GM03348 (cell line): ENCODE measurements around the gene C2CD4C.
"Not testable (repeated sequence)": the region's sequence is repeated elsewhere in the genome, so short reads cannot be mapped to it uniquely, and the experiment has no call there.

Source experiments
- DNase-seq: peaks from one replicate; pipeline ENCODE4 v3.0.0; 2012; ENCODE audit warnings: low spot score

Gene C2CD4C

DNA sequence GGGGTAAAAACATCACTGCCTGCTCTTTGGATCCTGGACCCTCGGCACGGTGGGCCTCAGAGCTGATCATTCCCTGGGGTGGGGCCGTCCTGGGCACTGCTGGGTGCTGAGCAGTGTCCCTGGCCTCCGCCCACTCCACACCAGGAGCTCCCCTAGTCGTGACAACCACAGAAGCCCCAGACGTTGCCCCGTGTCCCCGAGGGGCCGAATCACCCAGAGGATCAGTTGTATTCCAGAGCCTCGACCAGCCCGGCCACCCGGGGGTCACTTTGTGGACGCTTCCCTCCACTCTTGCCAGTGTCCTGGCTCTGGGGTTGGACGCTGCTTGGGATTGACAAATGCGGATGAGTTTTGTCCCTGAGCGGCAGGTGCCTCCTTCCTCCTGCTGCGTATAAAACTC lies 10.2 kb downstream of the C2CD4C start:
- DNase-seq = no peak

DNA sequence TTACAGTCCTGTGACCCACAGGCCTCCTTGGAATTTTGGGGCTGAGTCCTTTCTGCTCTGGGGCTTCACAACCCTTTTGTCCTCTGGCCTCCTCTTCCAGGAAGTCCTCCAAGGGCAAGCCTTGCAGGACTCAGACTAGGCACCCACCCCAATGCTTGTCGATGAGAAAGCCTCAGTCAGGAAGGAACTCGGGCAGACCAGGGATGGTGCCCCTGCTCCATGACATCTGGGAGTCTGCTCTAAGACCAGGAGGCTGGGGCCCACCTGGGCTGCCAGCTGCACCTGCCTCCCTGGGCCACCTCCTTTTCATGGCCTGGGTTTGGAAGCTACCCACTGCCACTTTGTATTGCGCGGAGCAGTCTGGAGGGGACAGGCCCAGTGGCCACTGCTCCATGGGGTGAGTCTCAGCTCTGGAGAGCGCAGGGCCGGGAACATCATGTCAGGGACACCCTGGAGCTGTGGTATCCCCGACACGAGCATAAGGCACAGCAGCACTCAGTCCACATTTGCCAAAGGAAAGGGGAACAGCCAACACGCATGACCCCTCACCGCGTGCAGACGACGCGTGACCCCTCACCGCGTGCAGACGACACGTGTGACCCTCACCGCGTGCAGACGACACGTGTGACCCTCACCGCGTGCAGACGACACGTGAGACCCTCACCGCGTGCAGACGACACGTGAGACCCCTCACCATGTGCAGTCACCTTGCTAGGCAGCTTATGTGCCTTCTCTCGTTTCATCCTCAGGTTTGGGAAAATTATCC lies 10.8 kb downstream of the C2CD4C start:
- no peak for DNase-seq

DNA sequence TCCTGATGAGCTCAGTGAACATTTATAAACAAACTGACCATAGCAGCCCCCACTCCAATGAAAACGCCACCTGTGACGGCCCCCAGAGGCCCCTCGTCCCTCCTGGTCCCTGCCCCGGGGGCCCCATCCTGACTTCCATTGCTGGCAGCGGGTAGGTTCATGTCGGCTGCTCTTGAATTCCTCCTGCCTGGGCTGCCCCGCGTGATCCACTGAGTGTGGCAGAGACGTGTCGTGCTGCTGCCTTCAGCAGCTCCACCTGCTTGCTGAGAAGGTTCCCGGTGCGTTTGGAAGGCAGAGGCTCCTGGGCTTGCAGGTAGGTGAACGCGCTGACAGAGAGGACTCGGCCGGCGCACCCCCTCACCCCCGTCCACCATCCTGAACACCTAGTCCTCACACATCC lies 11.6 kb downstream of the C2CD4C start:
- DNase-seq = no peak

DNA sequence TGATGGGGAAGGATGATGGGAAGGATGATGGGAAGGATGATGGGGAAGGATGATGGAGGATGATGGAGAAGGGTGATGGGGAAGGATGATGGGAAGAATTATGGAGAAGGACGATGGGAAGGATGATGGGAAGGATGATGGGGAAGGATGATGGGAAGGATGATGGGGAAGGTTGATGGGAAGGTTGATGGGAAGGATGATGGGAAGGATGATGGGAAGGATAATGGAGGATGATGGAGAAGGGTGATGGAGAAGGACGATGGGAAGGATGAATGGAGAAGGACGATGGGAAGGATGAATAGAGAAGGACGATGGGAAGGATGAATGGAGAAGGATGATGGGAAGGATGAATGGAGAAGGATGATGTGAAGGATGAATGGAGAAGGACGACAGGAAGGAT lies 13.5 kb downstream of the C2CD4C start:
- no peak for DNase-seq

DNA sequence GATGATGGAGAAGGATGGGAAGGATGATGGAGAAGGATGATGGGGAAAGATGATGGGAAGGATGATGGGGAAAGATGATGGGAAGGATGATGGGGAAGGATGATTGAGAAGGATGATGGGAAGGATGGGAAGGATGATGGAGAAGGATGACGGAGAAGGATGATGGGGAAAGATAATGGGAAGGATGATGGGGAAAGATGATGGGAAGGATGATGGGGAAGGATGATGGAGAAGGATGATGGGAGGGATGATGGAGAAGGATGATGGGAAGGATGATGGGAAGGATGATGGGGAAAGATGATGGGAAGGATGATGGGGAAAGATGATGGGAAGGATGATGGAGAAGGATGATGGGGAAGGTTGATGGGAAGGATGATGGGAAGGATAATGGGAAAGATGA lies 14.1 kb downstream of the C2CD4C start:
- not testable (repeated sequence) for DNase-seq

DNA sequence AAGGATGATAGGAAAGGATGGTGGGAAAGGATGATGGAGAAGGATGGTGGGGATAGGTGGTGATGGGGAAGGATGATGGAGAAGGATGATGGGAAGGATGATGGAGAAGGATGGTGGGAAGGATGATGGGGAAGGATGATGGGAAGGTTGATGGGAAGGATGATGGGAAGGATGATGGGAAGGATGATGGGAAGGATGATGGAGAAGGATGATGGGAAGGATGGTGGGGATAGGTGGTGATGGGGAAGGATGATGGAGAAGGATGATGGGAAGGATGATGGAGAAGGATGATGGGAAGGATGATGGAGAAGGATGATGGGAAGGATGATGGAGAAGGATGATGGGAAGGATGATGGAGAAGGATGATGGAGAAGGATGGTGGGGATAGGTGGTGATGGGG lies 15.4 kb downstream of the C2CD4C start:
- DNase-seq = not testable (repeated sequence)

DNA sequence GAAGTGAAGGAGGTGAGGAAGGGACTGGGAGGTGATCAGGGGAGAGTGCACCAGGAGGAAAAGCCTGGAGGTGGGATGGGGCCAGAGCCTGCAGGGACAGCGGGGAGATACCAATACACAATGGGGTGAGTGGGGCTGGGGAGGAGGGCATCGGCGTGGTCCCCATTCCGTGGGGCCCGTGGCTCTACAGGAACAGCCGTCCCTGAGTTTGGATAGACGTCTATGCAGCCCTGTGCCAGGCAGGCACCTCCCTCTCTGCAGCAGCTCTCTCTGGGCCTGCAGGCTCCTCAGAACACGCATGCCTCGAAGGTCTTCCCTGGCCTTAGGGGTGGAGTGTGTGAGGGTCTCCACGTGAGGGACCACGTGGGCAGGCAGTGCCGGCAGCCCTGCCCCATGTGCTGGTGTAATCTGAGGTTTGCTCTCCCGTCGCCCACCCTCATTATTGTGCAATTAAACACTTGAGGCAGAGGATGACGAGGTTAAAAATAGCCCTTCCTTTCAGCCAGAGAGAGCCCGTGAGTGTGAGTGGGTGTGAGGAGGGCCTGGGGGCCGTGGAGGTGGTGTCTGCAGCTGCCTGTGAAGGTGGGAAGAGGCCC lies 16.5 kb downstream of the C2CD4C start:
- no peak for DNase-seq

DNA sequence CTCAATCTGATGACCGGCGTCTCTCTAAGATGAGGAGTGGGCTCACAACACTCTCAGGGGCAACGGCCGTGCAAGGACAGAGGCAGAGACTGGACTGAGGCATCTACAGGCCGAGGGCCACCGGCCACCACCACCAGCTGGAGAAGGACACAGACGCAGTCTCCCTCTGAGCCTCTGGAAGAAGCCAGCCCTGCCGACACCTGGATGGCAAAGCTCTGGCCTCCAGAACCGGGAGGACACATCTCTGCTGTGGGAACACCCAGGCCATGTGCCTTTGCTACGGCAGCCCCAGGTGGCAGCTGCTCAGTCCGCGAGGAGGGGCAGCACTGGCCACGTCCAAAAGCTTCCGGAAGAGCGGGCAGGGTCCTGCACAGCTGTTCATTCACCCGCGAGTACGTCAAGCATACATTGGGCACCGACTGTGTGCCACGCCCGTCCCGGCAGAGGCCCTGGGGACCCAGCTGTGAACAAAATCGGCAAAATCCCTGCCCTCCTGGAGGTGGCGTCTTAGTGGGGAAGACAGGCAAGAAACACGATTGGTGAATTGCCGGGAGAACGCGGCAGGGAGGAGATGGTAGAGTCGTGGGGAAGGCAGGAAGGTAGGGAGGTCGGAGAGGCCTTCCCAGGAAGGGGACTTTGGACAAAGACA lies 17.1 kb downstream of the C2CD4C start:
- no peak for DNase-seq

DNA sequence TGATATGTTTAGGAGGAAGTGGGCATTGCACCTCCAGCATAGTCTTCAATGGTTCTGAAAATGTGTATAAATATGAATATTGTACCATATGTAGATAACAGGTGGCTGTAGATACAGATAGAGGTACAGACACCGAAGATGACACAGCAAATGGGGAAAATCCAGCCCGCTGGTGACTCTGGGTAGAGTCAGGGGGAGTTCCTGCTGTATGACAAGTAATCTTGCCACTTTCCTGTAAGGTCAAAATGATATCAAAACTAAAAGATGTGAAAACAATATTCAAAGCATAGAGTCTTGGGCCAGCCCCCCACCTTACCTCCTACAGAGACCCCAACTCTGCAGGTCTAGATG lies 17.8 kb downstream of the C2CD4C start:
- no peak for DNase-seq

DNA sequence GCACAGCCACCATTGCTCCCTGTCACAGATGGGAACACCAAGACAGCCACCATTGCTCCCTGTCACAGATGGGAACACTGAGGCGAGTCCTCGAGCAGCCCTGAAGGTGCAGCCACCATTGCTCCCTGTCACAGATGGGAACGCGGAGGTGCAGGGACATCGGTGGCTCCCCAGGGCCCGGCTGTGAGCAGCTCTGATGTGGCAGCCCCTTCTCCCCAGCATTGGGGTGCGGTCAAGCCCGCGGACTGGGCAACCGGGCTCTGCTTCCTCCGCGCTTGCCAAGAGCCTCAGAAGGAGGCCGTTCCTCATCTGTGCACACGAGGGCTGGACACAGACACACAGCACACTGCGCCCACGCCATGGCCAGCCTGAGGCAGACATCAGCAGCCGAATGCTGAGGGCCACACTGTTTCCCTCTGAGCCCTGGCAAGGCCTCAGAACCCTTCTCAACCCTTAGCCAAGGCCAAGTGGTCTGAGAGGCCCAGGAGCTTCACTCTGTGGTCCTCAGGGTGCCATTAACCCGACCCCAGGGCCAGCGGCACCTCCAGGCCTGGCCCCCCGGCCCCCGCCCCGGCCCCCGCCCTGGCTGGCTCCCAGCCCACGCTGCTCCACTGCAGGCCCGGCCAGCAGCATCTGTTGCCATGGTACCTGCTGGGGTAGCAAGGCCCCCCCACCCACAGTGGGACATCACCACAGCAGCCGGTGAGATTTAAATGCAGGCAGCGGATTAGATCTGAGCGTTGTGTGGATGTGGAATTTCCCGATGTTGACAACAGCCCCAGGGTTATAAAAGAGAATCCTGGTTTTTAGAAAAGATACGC lies 18.4 kb downstream of the C2CD4C start:
- no peak for DNase-seq

DNA sequence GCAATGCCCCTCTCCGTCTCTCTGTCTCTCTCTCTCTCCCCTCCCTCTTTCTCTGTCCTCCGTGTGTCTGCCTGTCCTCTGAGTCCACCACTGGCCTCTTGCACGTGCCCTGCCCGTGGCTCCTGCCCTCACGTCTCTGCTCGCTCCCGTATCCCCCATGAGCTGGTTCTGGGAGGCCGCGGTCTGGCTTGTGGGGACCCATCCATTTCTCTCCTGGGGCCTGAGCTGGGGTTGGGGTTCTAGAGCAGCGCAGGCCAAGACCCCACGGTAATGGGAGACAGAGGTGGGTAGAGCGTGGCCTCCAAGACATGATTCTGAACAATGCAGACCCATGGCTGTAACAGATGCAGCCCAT lies 19.0 kb downstream of the C2CD4C start:
- DNase-seq = no peak

DNA sequence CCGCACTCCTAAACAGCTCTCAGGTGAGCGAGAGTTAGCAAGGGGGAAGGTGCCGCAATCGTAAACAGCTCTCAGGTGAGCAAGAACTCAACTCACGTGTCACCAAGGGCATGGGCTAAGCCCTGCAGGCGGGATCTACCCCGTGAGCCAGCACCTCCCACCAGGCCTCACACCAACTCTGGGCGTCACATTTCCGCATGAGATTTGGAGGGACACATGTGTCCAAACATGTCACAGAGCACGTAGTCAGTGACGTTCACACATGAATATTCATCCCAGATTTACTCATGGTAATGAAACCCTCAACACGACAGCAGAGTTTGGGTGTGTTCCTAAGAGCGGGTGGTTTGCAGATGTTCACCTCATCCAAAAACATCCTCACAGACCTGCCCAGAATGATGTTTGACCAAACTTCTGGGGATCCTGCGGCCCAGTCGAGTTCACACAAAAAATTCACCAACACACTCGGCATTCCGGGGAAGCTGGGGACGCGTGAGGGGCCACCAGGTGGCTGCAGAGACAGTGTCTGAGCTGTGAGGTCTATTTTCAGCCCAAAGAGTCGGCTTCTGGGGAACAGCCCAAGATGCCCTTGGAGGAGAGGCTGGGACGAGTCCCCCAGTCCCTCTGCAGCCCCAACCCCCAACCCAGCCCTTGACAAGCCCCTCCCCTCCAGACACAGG lies 19.6 kb downstream of the C2CD4C start:
- no peak for DNase-seq

DNA sequence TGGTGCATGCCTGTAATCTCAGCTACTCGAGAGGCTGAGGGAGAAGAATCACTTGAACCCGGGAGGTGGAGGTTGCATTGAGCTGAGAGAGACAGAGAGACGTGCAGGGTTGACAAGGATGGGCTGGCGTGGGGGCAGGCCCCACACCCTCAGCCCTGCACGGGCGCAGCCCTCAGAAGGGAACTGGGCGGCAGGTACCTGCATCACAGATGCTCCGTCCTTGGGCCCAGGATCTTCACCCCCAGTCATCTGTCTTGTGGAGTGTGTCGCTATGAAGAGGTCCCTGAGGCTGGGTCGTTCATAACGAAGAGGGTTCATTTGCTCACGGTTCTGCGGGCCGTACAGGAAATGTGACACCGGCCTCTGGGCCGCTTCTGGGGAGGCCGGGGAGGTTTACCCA lies 20.3 kb downstream of the C2CD4C start:
- DNase-seq = no peak

DNA sequence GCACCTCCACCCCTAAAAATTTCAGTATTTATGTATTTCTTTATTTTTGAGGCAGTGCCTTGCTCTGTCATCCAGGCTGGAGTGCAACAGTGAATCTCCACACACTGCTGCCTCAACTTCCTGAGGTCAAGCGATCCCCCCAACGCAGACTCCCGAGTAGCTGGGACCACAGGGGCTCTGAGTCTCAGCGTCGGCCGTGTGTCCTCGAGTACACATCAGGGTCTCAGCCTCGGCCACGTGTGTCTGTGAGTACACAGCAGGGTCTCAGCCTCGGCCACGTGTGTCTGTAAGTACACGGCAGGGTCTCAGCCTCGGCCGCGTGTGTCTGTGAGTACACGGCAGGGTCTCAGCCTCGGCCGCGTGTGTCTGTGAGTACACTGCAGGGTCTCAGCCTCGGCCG lies 21.2 kb downstream of the C2CD4C start:
- DNase-seq = no peak

DNA sequence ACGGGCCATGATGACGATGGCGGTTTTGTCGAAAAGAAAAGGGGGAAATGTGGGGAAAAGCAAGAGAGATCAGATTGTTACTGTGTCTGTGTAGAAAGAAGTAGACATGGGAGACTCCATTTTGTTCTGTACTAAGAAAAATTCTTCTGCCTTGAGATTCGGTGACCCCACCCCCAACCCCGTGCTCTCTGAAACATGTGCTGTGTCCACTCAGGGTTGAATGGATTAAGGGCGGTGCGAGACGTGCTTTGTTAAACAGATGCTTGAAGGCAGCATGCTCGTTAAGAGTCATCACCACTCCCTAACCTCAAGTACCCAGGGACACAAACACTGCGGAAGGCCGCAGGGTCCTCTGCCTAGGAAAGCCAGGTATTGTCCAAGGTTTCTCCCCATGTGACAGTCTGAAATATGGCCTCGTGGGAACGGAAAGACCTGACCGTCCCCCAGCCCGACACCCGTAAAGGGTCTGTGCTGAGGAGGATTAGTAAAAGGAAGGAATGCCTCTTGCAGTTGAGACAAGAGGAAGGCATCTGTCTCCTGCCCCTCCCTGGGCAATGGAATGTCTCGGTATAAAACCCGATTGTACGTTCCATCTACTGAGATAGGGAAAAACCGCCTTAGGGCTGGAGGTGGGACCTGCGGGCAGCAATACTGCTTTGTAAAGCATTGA lies 22.2 kb downstream of the C2CD4C start:
- DNase-seq = not testable (repeated sequence)

DNA sequence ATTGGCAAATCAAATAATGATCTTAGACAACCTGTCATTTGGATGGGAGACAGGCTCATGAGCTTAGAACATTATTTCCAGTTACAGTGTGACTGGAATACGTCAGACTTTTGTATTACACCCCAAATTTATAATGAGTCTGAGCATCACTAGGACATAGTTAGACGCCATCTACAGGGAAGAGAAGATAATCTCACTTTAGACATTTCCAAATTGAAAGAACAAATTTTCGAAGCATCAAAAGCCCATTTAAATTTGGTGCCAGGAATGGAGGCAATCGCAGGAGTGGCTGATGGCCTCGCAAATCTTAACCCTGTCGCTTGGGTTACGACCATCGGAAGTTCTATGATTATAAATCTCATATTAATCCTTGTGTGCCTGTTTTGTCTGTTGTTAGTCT lies 22.8 kb downstream of the C2CD4C start:
- DNase-seq = not testable (repeated sequence)

DNA sequence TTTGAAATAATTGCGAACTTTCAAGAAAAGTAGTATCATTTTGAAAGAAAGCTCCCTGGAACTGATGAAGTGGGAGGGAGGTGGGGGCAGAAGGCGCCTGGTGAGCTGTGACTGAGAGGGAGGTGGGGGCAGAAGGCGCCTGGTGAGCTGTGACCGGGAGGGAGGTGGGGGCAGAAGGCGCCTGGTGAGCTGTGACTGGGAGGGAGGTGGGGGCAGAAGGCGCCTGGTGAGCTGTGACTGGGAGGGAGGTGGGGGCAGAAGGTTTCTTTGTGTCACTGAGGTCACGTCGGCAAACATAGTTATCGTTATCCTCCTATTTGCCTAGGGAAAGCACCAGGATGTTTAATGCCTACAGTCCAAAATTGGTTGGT lies 24.2 kb downstream of the C2CD4C start:
- DNase-seq = no peak

DNA sequence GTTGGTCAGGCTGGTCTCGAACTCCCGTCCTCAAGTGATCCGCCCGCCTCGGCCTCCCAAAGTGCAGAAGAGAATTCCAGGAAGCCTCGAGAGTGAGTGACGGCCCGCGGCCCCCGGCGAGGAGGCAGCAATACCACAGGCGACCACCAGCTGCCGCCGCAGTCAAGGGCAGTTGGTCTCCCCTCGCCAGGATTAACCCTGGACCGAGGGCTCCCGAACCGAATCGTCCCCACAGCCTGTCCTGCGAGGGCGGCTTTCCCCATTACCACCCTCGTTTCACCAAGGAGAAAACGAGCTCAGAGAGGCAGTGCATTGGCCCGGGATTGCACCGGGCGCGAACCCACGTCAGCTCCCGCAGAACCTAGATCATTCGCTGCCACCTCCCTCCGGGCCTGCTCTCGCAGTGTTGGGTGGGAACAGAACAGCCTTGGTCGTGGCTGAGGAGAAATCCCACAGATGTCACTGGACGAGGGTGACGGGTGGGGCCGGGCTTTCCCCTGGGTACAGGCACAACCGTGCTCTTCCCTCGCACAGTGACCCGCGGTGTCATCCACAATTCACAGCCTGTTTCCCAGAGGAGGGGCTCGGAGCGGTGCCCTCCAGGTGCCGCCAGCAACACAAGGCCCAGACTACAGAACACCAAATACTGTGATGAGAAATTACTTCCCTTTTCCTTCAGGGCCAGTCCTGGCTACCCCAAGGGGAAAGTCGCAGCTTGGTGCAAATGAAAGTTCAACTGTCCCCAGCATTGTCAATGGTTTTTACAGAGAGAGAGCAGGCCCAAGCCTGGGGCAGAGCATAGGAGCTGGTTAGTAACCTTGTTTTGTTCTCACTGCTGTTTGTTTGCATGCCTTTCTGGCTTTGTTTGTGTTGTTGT lies 24.8 kb downstream of the C2CD4C start:
- no peak for DNase-seq

DNA sequence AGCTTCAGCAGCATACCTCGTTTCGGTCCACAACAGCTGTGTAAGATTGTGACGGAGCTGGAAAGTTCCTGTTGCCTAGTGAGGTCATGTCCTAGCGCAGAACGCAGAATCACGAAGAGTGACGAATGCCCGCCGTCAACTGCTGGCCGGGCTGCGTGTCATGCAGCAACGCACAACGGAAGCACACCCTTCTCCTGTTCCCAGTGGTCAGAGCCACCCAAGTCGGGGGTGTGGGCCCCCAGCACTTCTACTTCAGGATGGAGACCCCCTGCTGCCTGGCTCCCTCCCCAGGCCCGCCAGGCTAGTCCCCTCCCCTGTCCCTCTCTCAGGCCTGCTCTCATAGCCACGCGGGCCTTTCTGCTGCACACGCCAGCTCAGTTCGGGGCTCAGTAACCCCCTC lies 25.9 kb downstream of the C2CD4C start:
- no peak for DNase-seq

DNA sequence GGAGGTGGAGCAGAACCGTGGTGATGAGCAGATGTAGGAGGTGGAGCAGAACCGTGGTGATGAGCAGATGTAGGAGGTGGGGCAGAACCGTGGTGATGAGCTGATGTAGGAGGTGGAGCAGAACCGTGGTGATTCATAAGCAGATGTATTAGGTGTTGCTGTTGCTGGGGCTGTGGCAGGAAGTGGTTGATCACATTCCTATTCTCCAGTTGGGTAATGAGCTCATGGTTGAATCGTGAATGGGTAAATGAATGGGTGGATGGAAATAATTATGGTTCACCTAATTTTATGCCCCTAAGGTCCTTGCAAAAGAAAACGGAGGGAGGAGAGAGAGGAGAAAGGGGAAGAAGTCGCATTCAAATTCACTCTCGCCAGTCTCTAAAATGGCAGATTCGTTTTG lies 26.4 kb downstream of the C2CD4C start:
- DNase-seq = peak; percentile 83

DNA sequence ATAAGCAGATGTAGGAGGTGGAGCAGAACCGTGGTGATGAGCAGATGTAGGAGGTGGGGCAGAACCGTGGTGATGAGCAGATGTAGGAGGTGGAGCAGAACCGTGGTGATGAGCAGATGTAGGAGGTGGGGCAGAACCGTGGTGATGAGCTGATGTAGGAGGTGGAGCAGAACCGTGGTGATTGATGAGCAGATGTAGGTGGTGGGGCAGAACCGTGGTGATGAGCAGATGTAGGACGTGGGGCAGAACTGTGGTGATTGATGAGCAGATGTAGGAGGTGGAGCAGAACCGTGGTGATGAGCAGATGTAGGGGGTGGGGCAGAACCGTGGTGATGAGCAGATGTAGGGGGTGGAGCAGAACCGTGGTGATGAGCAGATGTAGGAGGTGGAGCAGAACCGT lies 27.0 kb downstream of the C2CD4C start:
- DNase-seq = not testable (repeated sequence)
